Suprapubic skin (tissue), 4 donors: ENCODE results near the gene PTCH1. TPM values are rescaled to one million over a fixed set of nuclear protein-coding genes. Genes with fewer than 3 reads are reported as not detected.

Experiments used
- DNase-seq, 2 donors: peaks; one replicate each; pipeline ENCODE4 v3.0.0-alpha.2; 2019; ENCODE audit warnings: low spot score in 2 of 2
- H3K27ac ChIP-seq: fragments of 200-600 bp; sonication (generic); one replicate; pipeline ENCODE4 v1.5.1; 2019
- H3K27me3 ChIP-seq: fragments of 200-600 bp; sonication (generic); one replicate; pipeline ENCODE4 v1.5.1; 2019
- H3K36me3 ChIP-seq: fragments of 200-600 bp; sonication (generic); one replicate; pipeline ENCODE4 v1.5.1; 2019
- H3K4me1 ChIP-seq: fragments of 200-600 bp; sonication (generic); one replicate; pipeline ENCODE4 v1.5.1; 2019
- H3K4me3 ChIP-seq: fragments of 200-600 bp; sonication (generic); one replicate; pipeline ENCODE4 v1.5.1; 2019; ENCODE audit warnings: mild to moderate bottlenecking
- H3K9me3 ChIP-seq: fragments of 200-600 bp; sonication (generic); one replicate; pipeline ENCODE4 v1.5.1; 2019
- CTCF ChIP-seq, 2 donors: fragments of 200-600 bp in 1 of 2; fragments of 450-650 bp in 1 of 2; sonication (generic) in 1 of 2; IDR thresholded peaks; one replicate each; pipeline ENCODE4 v1.5.1; 2016 to 2019; ENCODE audit warnings: antibody characterized with exemption in 2 of 2, mild to moderate bottlenecking in 1 of 2, moderate library complexity in 1 of 2
- EP300 ChIP-seq: sonication (generic); formaldehyde crosslinking; IDR thresholded peaks from one replicate; pipeline ENCODE4 v1.6.1; 2017; ENCODE audit warnings: antibody characterized with exemption
- POLR2A ChIP-seq, 2 donors: fragments of 450-650 bp; IDR thresholded peaks; one replicate each; pipeline ENCODE4 v1.6.1; 2017; ENCODE audit warnings: antibody characterized with exemption in 2 of 2, mild to moderate bottlenecking in 2 of 2, moderate library complexity in 2 of 2
- POLR2AphosphoS5 ChIP-seq, 3 donors: sonication (generic); formaldehyde crosslinking; IDR thresholded peaks; one replicate each; pipeline ENCODE4 v1.6.1; 2017; ENCODE audit warnings: antibody characterized with exemption in 3 of 3
- WGBS: methylation state at CpG from one replicate; pipeline ENCODE4 v1.1.5; 2018; 5-methylcytosine and 5-hydroxymethylcytosine counted together
- total RNA-seq, 4 donors: library from RNA; depleted of rRNA; stranded (reverse); fragments of >200 nt; gene quantifications; one replicate each; pipeline ENCODE4 v1.1.0, GENCODE V29; 2016

PTCH1 gene
- total RNA-seq, 4 donors from 2014 or later, result 9.9 to 59.0 (median 27.9) TPM

GRCh38 chr9:95511952-95512708, 4.6 kb downstream of the PTCH1 start:
- Histone ChIP-seq H3K4me1 (peaks cover 40% of the 10 kb centered on the region), H3K4me3 (peak overlapping the region; percentile 91)
- no peak for DNase-seq

GRCh38 chr9:95511616-95511931, 5.2 kb downstream of the PTCH1 start:
- H3K36me3 ChIP-seq, result no peaks in the 10 kb centered on the region
- no peaks in the 10 kb centered on the region for H3K9me3 ChIP-seq
- TF ChIP-seq POLR2A (IDR thresholded peaks at IDR 0.05) (no peak), POLR2AphosphoS5 (IDR thresholded peaks at IDR 0.05) (no peak), EP300 (no peak), CTCF (IDR thresholded peaks at IDR 0.05) (no peak)
- 2% methylated on average over 6 of the region's 6 CpGs for WGBS
- H3K27me3 ChIP-seq, result no peaks in the 10 kb centered on the region
- peaks cover 35% of the 10 kb centered on the region for H3K4me1 ChIP-seq
- peak overlapping the region; percentile 91 for H3K4me3 ChIP-seq
- H3K27ac ChIP-seq, result peak overlapping the region; percentile 89
- DNase-seq, result no peak

More at GRCh38 chr9:95511952-95512708, 4.6 kb downstream of the PTCH1 start:
- no peaks in the 10 kb centered on the region for H3K27me3 ChIP-seq
- no peak for TF ChIP-seq EP300
- TF ChIP-seq CTCF (IDR thresholded peaks at IDR 0.05), result no peak
- no peak for TF ChIP-seq POLR2AphosphoS5 (IDR thresholded peaks at IDR 0.05)
- TF ChIP-seq POLR2A (IDR thresholded peaks at IDR 0.05), result no peak
- H3K9me3 ChIP-seq, result no peaks in the 10 kb centered on the region
- peak overlapping the region; percentile 89 for H3K27ac ChIP-seq
- WGBS, result 37% methylated on average over 30 of the region's 30 CpGs
- H3K36me3 ChIP-seq, result no peaks in the 10 kb centered on the region

GRCh38 chr9:95510709-95511615, 5.8 kb downstream of the PTCH1 start:
- H3K36me3 ChIP-seq, result no peaks in the 10 kb centered on the region
- H3K27ac ChIP-seq, result peak overlapping the region; percentile 89
- TF ChIP-seq EP300 (no peak), POLR2A (IDR thresholded peaks at IDR 0.05) (peak; percentile 25 to 43), POLR2AphosphoS5 (IDR thresholded peaks at IDR 0.05) (peak in 1 of 3 donors; percentile 12)
- DNase-seq, result peak; percentile 90 to 91
- H3K4me1 ChIP-seq, result peaks cover 34% of the 10 kb centered on the region
- H3K9me3 ChIP-seq, result no peaks in the 10 kb centered on the region
- peak overlapping the region; percentile 91 for H3K4me3 ChIP-seq
- WGBS, result 2% methylated on average over 65 of the region's 102 CpGs
- no peaks in the 10 kb centered on the region for H3K27me3 ChIP-seq

GRCh38 chr9:95509851-95510708, 6.7 kb downstream of the PTCH1 start:
- Histone ChIP-seq H3K27ac (peak overlapping the region; percentile 95), H3K36me3 (no peaks in the 10 kb centered on the region), H3K27me3 (no peaks in the 10 kb centered on the region), H3K4me3 (peak overlapping the region; percentile 91), H3K4me1 (peaks cover 30% of the 10 kb centered on the region), H3K9me3 (no peaks in the 10 kb centered on the region)
- no peak for DNase-seq
- TF ChIP-seq EP300 (no peak), POLR2AphosphoS5 (IDR thresholded peaks at IDR 0.05) (no peak), CTCF (IDR thresholded peaks at IDR 0.05) (no peak), POLR2A (IDR thresholded peaks at IDR 0.05) (no peak)
- under 1% methylated on average over 38 of the region's 38 CpGs for WGBS
